Large intestine (tissue), 3 donors: ENCODE measurements around the gene SCN8A. TPM values are rescaled to one million over a fixed set of nuclear protein-coding genes. Genes with fewer than 3 reads are reported as not detected.

Experiments
- DNase-seq, 2 donors: peaks; one replicate each; pipeline versions ENCODE4 v3.0.0 to v3.0.0-alpha.2; 2013
- H3K27ac ChIP-seq: one replicate; pipeline ENCODE4 v1.5.1; 2013; ENCODE audit warnings: low read length
- H3K27me3 ChIP-seq: 2 replicates; pipeline ENCODE4 v1.6.1; 2013; ENCODE audit warnings: low read length; ENCODE audit not compliant: control insufficient read depth, insufficient read depth
- H3K36me3 ChIP-seq: 2 replicates; pipeline ENCODE4 v1.6.1; 2013; ENCODE audit warnings: low read length; ENCODE audit not compliant: control insufficient read depth, insufficient read depth
- H3K4me1 ChIP-seq: one replicate; pipeline ENCODE4 v1.6.1; 2013; ENCODE audit warnings: low read length; ENCODE audit not compliant: control insufficient read depth, insufficient read depth
- H3K4me3 ChIP-seq: one replicate; pipeline ENCODE4 v1.5.1; 2013; ENCODE audit warnings: low read length
- H3K9me3 ChIP-seq: one replicate; pipeline ENCODE4 v1.6.1; 2013; ENCODE audit warnings: mild to moderate bottlenecking, low read depth, low read length, moderate library complexity; ENCODE audit not compliant: control insufficient read depth
- WGBS: methylation state at CpG from one replicate; pipeline ENCODE4 v1.1.5; 2013; ENCODE audit warnings: low lambda C conversion rate; ENCODE audit not compliant: insufficient coverage; 5-methylcytosine and 5-hydroxymethylcytosine counted together
- polyA plus RNA-seq: library from polyadenylated mRNA; unstranded; fragments of 120-200 nt; gene quantifications from one replicate; pipeline ENCODE4 v1.2.1, GENCODE V29; 2013

The SCN8A gene
- polyA plus RNA-seq, 1 donor, result 1.4 TPM

GRCh38 chr12:51753980-51754675 is 163.1 kb downstream of the SCN8A start:
- no peak for DNase-seq
- no peaks in the 10 kb centered on the region for H3K27me3 ChIP-seq
- H3K9me3 ChIP-seq, result no peaks in the 10 kb centered on the region
- no peaks in the 10 kb centered on the region for H3K36me3 ChIP-seq
- no peak overlapping the region for H3K27ac ChIP-seq
- H3K4me1 ChIP-seq, result no peaks in the 10 kb centered on the region
- no peak overlapping the region for H3K4me3 ChIP-seq

GRCh38 chr12:51755251-51755650 is 164.2 kb downstream of the SCN8A start:
- Histone ChIP-seq H3K36me3 (no peaks in the 10 kb centered on the region), H3K9me3 (no peaks in the 10 kb centered on the region), H3K27me3 (no peaks in the 10 kb centered on the region), H3K4me1 (no peaks in the 10 kb centered on the region), H3K27ac (no peak overlapping the region), H3K4me3 (no peak overlapping the region)
- 89% methylated on average over 1 of the region's 2 CpGs for WGBS
- no peak for DNase-seq

GRCh38 chr12:51759175-51759574 is 168.1 kb downstream of the SCN8A start:
- no peak overlapping the region for H3K4me3 ChIP-seq

DNA sequence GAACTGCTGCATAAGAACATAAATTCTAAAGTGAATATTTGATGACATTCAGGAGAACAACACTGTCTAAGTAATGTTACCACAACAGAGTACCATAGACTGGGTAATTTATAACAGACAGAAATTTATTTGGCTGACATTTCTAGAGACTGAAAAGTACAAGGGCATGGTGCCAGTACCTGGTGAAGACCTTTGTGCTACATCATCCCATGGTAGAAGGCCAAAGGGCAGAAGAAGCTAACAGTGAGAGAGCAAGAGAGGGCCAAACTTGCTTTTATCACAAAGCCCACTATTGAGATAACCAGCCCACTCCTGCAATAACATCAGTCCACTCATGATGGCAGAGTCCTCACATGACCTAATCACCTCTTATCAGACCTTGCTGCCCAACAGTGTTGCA is 168.7 kb downstream of the SCN8A start:
- Histone ChIP-seq H3K36me3 (no peaks in the 10 kb centered on the region), H3K27me3 (no peaks in the 10 kb centered on the region), H3K27ac (no peak overlapping the region), H3K9me3 (no peaks in the 10 kb centered on the region), H3K4me1 (no peaks in the 10 kb centered on the region), H3K4me3 (no peak overlapping the region)
- DNase-seq, result no peak

More at GRCh38 chr12:51759175-51759574, 168.1 kb downstream of the SCN8A start:
- DNase-seq, result no peak
- H3K4me1 ChIP-seq, result no peaks in the 10 kb centered on the region
- H3K27me3 ChIP-seq, result no peaks in the 10 kb centered on the region
- no peak overlapping the region for H3K27ac ChIP-seq
- H3K36me3 ChIP-seq, result no peaks in the 10 kb centered on the region
- no peaks in the 10 kb centered on the region for H3K9me3 ChIP-seq

DNA sequence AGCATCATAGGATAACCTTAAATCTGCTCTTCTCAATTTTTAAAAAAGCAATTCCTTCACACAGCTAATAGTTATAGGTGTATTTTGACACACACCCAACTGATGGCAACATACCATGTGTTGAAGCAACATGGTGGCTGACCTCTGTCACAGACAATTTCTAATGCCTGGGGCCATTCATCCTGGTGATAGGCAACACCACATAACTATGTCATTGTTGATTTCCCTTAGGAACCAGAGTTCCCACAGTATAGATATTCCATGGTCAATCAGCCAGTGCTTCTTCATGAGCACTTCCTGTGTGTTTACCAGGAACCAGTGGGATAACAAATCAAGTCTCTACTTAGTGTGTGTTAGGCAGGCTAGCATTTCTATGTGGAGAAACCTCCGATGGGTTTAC is 169.2 kb downstream of the SCN8A start:
- no CpG with 5 or more reads among the region's 1 CpG for WGBS
- no peaks in the 10 kb centered on the region for H3K4me1 ChIP-seq
- no peaks in the 10 kb centered on the region for H3K27me3 ChIP-seq
- DNase-seq, result no peak
- no peak overlapping the region for H3K27ac ChIP-seq
- no peaks in the 10 kb centered on the region for H3K9me3 ChIP-seq
- H3K4me3 ChIP-seq, result no peak overlapping the region
- H3K36me3 ChIP-seq, result no peaks in the 10 kb centered on the region

DNA sequence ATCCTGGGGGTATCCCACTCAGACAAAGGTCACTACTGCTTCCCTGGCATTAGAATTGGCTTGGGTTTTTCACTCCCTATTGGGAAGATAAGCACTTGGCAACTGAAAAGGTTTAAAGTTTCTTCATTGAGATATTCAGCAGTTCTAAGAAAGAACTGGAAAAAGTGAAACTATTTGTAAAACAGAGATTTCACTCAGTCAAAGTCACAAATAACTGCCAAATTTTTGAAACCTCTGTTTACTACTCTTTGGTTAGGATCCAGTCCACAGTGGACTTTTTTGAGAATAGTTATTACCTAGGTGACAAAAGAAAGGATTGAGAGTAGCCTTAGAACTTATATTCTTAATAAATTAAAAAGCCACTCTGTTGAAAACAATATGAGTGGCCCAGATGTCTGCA is 172.7 kb downstream of the SCN8A start:
- Histone ChIP-seq H3K4me1 (no peaks in the 10 kb centered on the region), H3K9me3 (no peaks in the 10 kb centered on the region), H3K4me3 (no peak overlapping the region), H3K27ac (no peak overlapping the region), H3K27me3 (no peaks in the 10 kb centered on the region), H3K36me3 (no peaks in the 10 kb centered on the region)
- no peak for DNase-seq

- no peaks in the 10 kb centered on the region for H3K36me3 ChIP-seq
- H3K27me3 ChIP-seq, result no peaks in the 10 kb centered on the region
- no peaks in the 10 kb centered on the region for H3K4me1 ChIP-seq
- no peaks in the 10 kb centered on the region for H3K9me3 ChIP-seq
- DNase-seq, result no peak
- 100% methylated on average over 1 of the region's 6 CpGs for WGBS
- no peak overlapping the region for H3K4me3 ChIP-seq
- H3K27ac ChIP-seq, result no peak overlapping the region
Measured at GRCh38 chr12:51766067-51766676, 175.1 kb downstream of the SCN8A start.

- Histone ChIP-seq H3K4me3 (no peak overlapping the region), H3K27me3 (no peaks in the 10 kb centered on the region), H3K27ac (no peak overlapping the region), H3K36me3 (no peaks in the 10 kb centered on the region), H3K4me1 (no peaks in the 10 kb centered on the region), H3K9me3 (no peaks in the 10 kb centered on the region)
- no peak for DNase-seq
- 100% methylated on average over 1 of the region's 1 CpG for WGBS
Measured at GRCh38 chr12:51771008-51771407, 180.0 kb downstream of the SCN8A start.

DNA sequence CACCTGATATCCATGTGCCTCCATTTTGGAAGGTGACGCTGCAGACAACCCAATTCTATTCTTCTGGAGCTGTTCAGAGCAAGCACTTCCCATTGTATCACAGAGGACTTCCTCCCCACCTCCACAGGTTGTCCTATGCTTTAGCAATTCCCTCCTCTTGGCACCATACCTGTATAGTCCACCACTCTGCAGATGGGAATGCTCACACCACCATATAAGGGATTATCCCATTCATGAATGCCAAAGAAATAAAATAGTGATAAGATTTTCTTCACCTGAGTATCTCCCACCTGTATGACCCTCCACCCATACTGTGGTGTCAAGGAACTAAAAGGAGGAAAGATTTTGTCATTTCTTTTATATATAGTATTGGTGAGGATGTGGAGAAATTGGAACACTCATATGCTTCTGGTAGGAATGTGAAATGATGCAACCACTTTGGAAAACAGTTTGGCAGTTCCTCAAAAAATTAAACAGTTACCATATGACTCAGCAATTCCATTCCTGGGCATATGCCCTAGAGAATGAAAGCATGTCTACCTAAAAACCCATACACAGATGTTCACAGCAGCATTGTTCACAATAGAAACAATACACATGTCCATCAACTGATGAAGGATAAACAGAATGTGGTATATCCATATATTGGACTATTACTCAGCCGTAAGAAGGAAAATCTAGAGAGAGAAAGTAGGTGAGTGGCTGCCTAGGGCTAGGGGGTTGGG is 182.3 kb downstream of the SCN8A start:
- no CpG with 5 or more reads among the region's 2 CpGs for WGBS
- no peaks in the 10 kb centered on the region for H3K27me3 ChIP-seq
- no peak for DNase-seq
- H3K36me3 ChIP-seq, result no peaks in the 10 kb centered on the region
- no peak overlapping the region for H3K4me3 ChIP-seq
- no peak overlapping the region for H3K27ac ChIP-seq
- H3K9me3 ChIP-seq, result no peaks in the 10 kb centered on the region
- H3K4me1 ChIP-seq, result no peaks in the 10 kb centered on the region

GRCh38 chr12:51774933-51775332 is 183.9 kb downstream of the SCN8A start:
- no peak overlapping the region for H3K27ac ChIP-seq
- no peaks in the 10 kb centered on the region for H3K27me3 ChIP-seq
- no peak overlapping the region for H3K4me3 ChIP-seq
- no peaks in the 10 kb centered on the region for H3K36me3 ChIP-seq
- DNase-seq, result no peak
- WGBS, result 80% methylated on average over 1 of the region's 2 CpGs
- H3K9me3 ChIP-seq, result no peaks in the 10 kb centered on the region
- H3K4me1 ChIP-seq, result no peaks in the 10 kb centered on the region

GRCh38 chr12:51777457-51777856 is 186.4 kb downstream of the SCN8A start:
- Histone ChIP-seq H3K9me3 (no peaks in the 10 kb centered on the region), H3K4me1 (no peaks in the 10 kb centered on the region), H3K27me3 (no peaks in the 10 kb centered on the region), H3K4me3 (no peak overlapping the region), H3K27ac (no peak overlapping the region), H3K36me3 (no peaks in the 10 kb centered on the region)
- no CpG with 5 or more reads among the region's 2 CpGs for WGBS
- no peak for DNase-seq
